ENCODE results near the gene MRPL12.

- TF ChIP-seq CTCF (conservative IDR thresholded peaks at IDR 0.05) (no peak), ZFX (IDR thresholded peaks at IDR 0.05) (no peak)
Observed at GRCh38 chr17:81700353-81701287, 2.5 kb upstream of the MRPL12 start.

Measured in C4-2B (cell line).